Iris pigment epithelial cell (primary cell): ENCODE measurements around the gene MIA.
"Not testable (repeated sequence)": the region's sequence is repeated elsewhere in the genome, so short reads cannot be mapped to it uniquely, and the experiment has no call there.

Source experiments
- DNase-seq: peaks from one replicate; pipeline ENCODE4 v3.0.0-alpha.2; 2011; ENCODE audit warnings: low read depth

Gene MIA

GRCh38 chr19:40803857-40804782, 28.8 kb downstream of the MIA start:
- DNase-seq = no peak

DNA sequence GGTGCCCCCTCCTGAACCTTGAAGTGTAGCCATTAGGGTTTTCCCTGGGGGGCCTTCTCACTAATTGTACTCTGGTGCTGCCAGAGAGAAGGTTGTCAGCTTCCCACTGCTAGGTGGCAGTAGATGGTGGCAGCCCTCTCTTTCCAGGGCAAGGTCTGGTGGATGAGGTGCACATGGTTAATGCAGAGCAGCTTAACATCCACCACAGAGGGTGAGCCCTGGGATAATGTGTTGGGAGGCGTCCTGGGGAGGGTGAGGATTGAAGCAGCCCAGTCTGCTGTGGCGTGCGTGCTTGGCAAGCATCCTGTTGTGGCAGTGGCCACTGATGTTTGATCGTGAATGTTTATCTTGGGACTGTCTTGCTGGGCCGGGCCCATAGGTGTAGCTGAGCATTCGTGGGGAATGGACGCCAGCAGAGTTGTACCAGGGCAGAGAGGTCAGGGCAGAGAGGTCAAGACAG, 29.5 kb downstream of the MIA start:
- no peak for DNase-seq

- DNase-seq = no peak
These were observed 30.0 kb downstream of the MIA start for GRCh38 chr19:40805258-40805868.

GRCh38 chr19:40806423-40807146, 31.3 kb downstream of the MIA start:
- peak; percentile 97 for DNase-seq

DNA sequence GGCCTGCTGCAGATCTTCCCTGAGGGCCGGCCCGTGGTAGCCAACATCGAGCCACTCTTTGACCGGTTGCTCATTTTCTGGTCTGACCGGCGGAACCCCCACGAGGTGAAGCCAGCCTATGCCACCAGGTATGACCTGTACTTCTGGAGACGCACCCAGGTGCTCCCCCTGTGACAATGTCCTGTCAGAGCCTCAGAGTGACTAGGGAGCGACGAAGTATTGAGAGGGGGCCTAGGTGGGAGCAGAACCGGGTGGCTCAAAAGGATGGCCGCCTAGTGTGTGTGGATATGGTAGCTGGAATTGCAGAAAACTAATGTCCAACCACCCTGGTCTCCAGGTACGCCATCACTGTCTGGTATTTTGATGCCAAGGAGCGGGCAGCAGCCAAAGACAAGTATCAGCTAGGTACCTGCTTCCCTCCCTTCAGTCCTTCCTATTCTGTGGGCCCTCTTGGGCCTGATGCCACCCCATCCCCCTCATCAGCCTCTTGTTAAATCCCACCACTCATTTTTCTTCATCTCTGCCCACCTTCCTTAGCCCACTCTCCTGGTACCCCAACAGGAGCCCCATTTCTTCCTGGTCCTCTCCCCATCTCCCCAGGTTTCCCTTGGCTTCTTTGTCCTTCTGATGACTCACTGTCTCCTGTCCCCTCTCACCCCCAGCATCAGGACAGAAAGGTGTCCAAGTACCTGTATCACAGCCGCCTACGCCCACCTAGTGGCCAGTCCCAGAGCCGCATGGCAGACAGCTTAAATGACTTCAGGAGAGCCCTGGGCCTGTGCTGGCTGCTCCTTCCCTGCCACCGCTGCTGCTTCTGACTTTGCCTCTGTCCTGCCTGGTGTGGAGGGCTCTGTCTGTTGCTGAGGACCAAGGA, 32.1 kb downstream of the MIA start:
- DNase-seq = no peak

DNA sequence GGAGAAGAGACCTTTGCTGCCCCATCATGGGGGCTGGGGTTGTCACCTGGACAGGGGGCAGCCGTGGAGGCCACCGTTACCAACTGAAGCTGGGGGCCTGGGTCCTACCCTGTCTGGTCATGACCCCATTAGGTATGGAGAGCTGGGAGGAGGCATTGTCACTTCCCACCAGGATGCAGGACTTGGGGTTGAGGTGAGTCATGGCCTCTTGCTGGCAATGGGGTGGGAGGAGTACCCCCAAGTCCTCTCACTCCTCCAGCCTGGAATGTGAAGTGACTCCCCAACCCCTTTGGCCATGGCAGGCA, 32.7 kb downstream of the MIA start:
- DNase-seq = no peak

- no peak for DNase-seq
These were observed 33.2 kb downstream of the MIA start for GRCh38 chr19:40808497-40808896.

DNA sequence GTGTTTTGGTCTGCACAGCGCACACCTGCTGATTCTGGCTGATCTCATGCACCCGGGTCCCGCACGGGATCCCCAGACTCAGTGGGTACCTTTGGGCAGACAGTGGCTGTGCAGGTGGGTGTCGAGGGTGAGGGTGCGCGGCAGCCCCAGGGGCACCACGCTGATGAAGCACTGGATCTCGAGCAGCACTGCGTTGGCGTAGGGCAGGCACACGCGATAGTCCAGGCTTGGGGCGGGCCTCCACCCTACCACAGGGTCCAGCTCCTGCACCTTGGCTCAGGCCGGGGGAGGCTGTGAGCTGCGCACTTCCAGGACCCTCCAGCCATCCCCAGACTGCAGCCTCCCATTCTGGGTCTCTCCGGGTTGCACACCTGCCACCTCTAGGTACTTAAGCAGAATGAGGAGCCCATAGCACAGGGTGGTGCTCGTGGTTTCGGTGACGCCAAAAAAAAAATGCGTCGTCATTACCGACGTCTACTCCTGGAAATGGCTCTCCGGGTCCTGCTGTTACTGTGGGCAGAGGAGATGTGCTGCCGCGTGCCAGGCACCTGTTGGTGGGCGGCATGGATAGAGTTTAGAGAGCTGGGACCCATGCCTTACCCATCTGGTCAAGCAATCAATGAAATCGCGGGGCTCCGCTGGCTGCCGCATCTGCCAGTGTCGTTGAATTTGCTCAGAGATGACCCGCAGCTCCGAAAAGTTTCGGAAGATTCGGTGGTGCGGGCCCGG, 34.2 kb downstream of the MIA start:
- no peak for DNase-seq

- DNase-seq = no peak
These were observed 34.8 kb downstream of the MIA start for GRCh38 chr19:40810160-40810559.

- DNase-seq = peak; percentile 87
These were observed 35.5 kb downstream of the MIA start for GRCh38 chr19:40810649-40811408.

DNA sequence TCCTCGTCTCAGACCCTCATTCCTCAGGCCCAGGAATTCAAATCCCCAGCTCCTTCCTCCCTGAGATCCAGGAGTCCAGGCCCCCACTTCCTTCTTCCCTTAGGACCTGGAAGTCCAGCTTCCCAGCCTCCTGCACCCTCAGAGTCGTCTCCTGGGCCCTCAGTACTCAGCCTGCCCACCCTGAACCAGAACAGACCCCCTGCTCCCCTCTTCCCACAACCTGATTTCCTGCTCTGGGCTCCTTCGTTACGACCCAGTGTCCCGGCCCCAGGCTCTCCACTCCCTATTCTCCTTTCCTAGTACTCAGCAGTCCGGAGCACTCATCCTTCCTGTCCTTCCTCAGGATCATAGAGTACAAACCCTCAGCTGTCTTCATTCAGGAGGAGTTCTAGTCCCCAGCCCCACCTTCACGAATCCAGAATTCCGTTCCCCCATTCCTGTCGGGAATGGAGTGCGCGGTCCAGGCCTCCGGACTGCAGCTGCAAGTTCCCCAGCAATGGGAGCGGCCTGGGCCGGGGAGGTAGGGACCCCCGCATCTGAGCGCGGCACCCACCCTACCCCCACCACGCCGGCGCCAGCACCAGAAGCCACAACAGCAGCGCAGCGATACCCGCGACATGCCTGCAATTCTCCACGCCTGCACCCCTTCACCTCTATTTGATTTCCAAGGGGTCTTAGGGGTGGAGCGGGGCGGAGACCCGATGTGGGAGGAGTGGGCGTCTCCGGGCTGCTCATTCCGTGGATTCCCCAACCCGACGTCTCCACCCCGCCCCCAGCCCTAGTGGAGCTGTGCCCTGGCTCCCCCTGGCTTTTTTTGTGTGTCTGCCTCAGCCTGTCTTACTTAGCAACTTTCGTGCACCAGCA, 36.4 kb downstream of the MIA start:
- DNase-seq = no peak

- not testable (repeated sequence) for DNase-seq
These were observed 37.2 kb downstream of the MIA start for GRCh38 chr19:40812571-40812970.

DNA sequence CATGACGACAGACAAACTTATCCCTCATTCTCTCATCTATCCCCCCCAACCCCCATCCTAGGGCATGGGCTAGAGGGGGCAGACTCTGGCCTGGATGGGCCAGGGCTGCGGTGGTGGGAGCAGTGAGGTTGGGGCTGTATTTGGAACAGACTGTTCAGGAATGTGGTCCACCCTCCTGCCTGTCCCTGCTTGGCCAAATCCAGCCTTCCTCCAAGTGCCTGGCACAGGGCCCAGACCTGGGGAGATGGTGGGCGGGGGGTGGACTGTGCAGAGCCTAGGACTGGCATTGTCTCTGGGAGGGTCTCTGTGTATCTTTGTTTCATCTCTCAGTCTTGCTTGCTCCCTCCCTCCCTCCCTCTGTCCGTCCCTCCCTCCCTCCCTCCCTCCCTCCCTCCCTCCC, 37.9 kb downstream of the MIA start:
- DNase-seq = no peak

DNA sequence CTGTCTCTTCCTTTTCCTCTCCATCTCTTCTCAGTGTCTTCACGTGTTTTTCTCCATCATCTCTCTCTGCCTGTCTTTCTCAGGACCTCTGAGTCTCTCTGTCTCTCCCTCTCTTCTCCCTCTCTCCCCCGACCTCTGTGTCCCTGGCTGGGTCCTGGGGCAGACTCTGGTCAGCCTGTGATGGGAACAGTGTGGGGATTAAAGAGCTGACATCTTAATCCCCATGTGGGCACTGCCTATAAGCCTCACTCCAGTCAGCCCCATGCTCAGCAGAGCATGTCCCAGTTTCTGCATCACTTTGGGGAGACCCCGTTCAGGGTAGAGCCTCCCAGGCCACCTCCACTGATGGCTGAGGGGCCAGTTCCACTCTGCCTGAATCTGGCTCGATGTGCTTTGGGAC, 39.9 kb downstream of the MIA start:
- DNase-seq = no peak

DNA sequence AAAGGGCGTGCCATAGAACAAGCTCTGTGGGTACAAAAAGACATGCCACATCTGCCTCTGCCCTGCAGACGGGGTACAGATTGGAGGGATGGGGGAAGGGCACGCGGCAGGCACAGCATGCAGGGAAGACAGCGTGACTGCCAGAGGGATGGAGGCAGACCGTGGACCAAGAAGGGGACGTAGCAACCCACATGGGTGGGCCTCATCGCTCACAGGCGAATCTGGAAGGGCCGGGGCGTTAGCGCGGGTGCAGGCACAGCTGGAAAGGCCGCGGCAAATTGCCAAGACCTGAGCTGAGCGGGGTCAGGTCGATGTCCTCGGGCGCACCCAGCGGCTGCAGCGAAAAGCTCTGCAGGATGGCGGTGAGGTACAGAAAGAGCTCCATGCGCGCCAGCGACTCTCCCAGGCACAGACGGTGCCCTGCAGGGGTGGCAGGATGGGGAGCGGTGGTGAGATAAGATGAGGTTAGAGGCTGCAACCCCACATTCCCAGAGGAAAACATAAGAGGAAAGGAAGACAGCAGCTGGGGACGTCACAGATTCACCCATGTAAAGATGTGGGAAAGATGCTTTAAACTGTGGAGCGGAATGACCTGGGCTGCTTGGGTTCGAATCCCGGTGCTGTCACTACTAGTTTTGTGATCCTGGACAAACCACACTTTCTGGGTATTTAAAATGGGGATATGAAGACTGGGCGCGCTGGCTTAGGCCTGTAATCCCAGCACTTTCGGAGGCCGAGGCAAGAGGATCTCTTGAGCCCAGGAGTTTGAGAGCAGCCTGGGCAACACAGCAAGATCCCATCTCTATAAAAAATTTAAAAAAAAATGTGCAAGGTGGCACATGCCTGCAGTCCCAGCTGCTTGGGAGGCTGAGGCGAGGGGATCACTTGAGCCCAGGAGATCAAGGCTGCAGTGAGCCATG, 43.4 kb downstream of the MIA start:
- DNase-seq = not testable (repeated sequence)

DNA sequence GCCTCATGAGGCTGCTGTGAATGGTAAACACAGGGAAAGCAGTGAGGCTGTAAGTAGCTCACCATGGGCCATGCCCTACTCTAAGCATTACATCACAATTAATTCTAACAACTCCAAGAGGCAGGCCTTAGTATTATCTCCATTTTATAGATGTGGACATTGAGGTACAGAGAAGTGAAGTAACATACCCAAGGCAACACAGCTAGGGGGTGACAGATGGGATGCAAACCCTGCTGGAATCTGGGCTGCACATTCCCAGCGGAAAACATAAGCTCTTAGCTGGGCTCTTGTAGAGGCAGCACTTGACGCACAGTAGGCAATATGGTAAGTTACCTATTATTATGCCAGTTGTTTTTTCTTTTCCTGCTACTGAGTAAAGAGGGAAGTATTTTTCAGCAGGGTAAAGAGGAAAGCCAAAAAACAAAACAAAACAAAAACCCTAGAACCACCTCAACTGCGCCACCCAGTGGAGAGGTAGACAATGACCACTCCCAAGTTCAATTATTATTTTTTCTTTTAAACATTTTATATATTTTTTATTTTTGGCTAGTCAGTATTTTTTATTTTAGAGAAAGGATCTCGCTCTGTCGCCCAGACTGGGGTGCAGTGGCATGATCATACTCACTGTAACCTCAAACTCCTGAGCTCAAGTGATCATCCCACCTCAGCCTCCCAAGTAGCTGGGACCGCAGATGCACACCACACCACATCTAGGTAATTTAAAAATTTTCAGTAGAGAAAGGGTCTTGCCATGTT, 44.3 kb downstream of the MIA start:
- DNase-seq = not testable (repeated sequence)

- no peak for DNase-seq
These were observed 46.8 kb downstream of the MIA start for GRCh38 chr19:40822161-40822560.
